Endothelial cell of umbilical vein (primary cell): ENCODE measurements around the gene TEDC1.

ENCODE experiments used
- EZH2 ChIP-seq: IDR thresholded peaks from 2 replicates; pipeline ENCODE4 v1.6.1; 2012; ENCODE audit warnings: borderline replicate concordance, low read depth, mild to moderate bottlenecking, moderate library complexity, low read length, inconsistent platforms; ENCODE audit not compliant: severe bottlenecking
- FOS ChIP-seq: IDR thresholded peaks from 2 replicates; pipeline ENCODE4 v1.6.1; 2011; ENCODE audit warnings: mild to moderate bottlenecking, low read length, moderate library complexity, borderline replicate concordance; ENCODE audit not compliant: insufficient read depth
- GATA2 ChIP-seq: IDR thresholded peaks from 2 replicates; pipeline ENCODE4 v1.7.0; 2011; ENCODE audit warnings: low read depth, mild to moderate bottlenecking, moderate library complexity, mixed read lengths, low read length; ENCODE audit not compliant: insufficient read length, insufficient read depth
- JUN ChIP-seq: IDR thresholded peaks from 2 replicates; pipeline ENCODE4 v1.6.1; 2011; ENCODE audit warnings: borderline replicate concordance, low read depth; ENCODE audit not compliant: insufficient read length, insufficient read depth
- MAX ChIP-seq: IDR thresholded peaks from 2 replicates; pipeline ENCODE4 v1.6.1; 2011; ENCODE audit not compliant: insufficient read depth, insufficient read length
- MYC ChIP-seq: IDR thresholded peaks from one replicate; pipeline ENCODE4 v1.6.1; 2011; ENCODE audit warnings: mild to moderate bottlenecking, low read depth, low read length
- POLR2A ChIP-seq: IDR thresholded peaks from 2 replicates; pipeline ENCODE4 v1.6.1; 2012; ENCODE audit warnings: low read depth, mild to moderate bottlenecking, control low read depth, low read length
- POLR2AphosphoS5 ChIP-seq: IDR thresholded peaks from 2 replicates; pipeline ENCODE4 v1.6.1; 2012; ENCODE audit warnings: low read depth, mild to moderate bottlenecking, control low read depth, low read length, moderate library complexity; ENCODE audit not compliant: insufficient read depth
- TF ChIP-seq, protein P1 (sequence below), 2 donors: IDR thresholded peaks; 1 replicate in 1 of 2; 2 replicates in 1 of 2; pipeline ENCODE4 v1.5.1; 2011; ENCODE audit warnings: low read length in 2 of 2, mild to moderate bottlenecking in 2 of 2, moderate library complexity in 2 of 2, control low read depth in 1 of 2, inconsistent platforms in 1 of 2, low read depth in 1 of 2; ENCODE audit not compliant: insufficient read depth in 1 of 2; ENCODE audit errors: extremely low read depth in 1 of 2

DNA sequence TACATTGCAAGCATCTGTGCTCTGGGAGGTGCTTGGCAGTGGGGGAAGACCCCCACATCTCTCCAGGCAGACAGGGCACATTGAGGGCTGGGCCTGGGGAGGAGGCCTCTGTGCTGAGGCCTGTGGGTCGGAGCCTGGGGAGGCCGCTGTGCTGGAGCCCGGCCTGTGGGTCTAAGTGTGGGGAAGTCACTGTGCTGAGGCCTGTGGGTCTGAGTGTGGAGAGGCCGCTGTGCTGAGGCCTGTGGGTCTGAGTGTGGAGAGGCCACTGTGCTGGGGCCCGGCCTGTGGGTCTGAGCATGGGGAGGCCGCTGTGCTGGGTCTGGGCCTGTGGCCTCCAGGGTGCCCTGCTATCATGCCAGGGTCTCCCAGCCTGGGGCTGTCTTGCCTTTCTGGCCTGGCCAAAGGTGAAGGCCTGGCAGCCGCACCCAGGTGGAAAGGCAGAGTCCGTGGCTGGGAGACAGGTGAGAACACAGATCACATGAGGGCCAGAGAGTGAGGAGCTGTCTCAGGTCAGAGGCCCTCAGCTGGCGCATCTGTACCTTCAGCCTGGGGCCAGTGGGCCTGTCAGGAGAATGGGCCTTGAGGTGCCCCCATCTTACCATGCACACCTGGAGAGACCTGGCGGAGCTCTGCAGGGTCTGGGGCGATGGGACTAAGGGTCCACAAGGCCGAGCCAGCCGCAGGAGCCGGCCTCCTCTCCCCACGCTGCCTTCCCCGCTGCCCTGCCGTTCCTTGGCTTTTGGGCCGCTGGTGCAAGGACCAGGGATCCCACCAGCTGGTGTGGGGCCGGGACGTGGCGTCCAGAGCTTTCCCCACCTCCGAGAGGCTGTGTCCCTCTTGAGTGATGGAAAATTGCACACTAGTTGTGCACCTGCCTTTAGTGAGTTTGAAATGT is 35.0 kb upstream of the TEDC1 start:
- TF ChIP-seq JUN = no peak
- no peak for TF ChIP-seq POLR2AphosphoS5
- TF ChIP-seq, protein P1, sequence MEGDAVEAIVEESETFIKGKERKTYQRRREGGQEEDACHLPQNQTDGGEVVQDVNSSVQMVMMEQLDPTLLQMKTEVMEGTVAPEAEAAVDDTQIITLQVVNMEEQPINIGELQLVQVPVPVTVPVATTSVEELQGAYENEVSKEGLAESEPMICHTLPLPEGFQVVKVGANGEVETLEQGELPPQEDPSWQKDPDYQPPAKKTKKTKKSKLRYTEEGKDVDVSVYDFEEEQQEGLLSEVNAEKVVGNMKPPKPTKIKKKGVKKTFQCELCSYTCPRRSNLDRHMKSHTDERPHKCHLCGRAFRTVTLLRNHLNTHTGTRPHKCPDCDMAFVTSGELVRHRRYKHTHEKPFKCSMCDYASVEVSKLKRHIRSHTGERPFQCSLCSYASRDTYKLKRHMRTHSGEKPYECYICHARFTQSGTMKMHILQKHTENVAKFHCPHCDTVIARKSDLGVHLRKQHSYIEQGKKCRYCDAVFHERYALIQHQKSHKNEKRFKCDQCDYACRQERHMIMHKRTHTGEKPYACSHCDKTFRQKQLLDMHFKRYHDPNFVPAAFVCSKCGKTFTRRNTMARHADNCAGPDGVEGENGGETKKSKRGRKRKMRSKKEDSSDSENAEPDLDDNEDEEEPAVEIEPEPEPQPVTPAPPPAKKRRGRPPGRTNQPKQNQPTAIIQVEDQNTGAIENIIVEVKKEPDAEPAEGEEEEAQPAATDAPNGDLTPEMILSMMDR (IDR thresholded peaks at IDR 0.05; ENCODE audit: extremely low read depth in 1 of 2, insufficient read depth in 1 of 2, low read depth in 1 of 2, low read length in 2 of 2) = no peak
- TF ChIP-seq EZH2 = no peak
- TF ChIP-seq MAX = no peak
- no peak for TF ChIP-seq POLR2A
- no peak for TF ChIP-seq GATA2
- no peak for TF ChIP-seq MYC
- no peak for TF ChIP-seq FOS
